Measurements from ENCODE around the gene DUS2.
"Not testable (repeated sequence)": the region's sequence is repeated elsewhere in the genome, so short reads cannot be mapped to it uniquely, and the experiment has no call there.

Gene DUS2

DNA sequence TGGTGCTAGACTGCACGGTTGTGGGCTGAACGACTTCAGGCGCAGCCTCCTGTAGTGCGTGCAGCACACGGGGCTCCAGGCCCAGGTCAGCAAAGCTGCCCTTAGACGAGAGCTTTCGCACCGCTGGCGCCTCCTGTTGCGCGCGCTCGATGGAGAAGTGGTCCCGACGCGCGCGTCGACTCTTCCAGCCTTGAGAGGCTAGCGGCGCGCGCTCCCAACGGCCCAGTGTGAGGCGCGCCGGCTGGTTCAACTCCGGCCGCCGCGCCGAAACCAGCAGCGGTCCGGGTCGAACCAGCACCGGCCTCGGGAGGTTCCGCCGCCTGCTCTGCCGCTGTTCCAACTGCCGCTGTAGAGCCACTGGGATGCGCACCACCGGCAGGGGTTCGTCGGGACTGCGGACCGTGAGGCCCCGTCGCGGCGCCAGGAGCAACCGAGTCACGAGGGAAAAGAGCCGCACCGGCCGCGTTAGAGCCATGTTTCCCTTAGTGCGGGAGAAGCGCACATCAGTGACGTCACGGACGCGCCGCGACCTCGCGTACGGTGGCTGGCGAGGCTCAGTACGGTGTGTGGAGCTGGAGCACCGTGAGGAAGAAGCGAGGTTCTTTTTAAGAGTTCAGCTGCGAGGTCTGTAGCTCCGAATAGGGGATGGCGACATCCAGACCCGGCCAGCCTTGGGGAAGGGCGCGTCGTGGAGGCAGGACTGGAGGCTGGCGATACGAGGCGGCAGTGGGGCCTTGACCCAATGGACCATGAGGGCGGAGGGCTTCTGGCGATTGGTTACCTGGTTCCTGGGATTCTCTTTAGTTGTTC is at the start of gene DUS2, which contains the start of gene DDX28:
TSS of gene DUS2 (plus strand) at position 557 of the 810 bp plus-strand sequence. CDS start 14,740 bp downstream, outside the sequence.
TSS of gene DDX28 (minus strand) at position 505 of the 810 bp plus-strand sequence. CDS start at position 475, 30 bp downstream.
- DNase-seq (ENCODE audit: low read depth), result peak; percentile 89

DNA sequence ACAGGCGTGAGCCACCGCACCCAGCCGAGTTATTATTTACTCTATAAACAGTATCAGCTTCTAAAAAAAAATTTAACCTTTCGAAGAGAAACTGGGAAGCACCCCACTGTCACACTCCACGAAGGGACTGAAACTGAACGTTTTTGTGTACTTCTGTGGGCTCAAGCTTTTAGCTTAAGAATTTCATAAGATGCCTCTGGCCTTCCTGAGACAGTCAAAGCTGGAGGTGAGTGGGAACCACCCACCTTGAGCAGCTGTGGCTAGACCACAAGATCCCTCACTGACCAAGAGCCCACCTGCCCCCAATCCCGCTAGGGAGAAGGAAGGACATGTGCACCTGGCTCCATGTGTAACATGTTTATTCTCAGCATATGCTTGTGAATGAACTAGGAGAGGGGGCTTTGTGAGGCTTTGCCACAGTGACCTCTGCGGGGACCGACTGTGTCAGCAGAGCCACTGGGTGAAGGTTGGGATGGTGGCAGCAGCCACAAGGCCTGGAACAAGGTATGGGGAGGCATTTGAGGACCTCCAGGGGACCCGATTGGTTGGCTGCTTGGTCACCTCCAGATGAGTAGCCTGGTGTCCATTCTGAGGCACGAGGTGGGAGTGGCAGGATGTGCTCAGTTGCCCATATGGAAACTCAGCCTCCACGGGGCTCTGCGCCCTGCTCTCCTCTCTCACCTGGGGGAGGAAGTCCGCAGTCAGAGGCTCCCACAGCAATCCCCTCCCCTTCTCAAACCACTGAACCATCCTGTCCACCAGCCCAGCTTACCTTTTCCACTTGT is 47.6 kb upstream of the DUS2 start:
- no peak for DNase-seq (ENCODE audit: low read depth)

DNA sequence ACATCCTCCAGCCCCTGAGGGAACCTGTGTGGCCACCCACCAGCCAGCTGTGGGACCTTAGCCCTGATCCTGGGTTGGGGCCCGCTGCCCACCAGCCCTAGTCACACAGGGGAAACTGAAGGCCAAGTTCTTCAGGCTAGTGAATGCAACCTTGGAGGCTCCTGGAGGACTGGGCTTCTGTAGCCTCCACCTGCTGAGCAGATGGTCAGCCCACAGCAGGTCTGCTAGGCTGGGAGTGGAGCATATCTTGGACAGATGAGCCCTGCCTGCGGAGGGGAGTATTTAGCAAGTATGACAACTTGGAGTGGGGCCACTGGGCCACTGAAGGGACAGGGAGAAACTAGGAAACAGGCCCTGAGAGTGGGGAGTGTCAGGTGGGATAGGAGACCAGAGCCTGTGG is 46.9 kb upstream of the DUS2 start:
- no peak for DNase-seq (ENCODE audit: low read depth)

DNA sequence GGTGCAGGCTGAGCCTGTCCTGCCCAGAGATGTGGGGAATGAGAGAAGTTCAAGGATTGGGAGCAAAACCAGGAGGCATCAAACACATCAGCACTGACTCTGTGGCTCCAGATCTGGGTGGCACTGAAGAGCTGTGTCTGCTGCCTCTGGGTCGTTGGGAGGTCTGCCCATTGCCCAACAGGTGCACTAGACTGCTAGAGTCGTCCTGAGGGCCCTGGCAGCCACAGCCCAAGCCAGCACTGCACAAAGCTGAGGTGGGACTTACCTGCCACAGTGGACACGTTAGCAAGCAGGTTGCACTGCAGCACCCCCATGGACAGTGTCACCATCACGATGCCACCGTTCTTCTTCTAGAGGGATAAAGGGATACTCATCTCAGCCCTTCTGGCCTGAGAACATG is 46.1 kb upstream of the DUS2 start:
- no peak for DNase-seq (ENCODE audit: low read depth)

DNA sequence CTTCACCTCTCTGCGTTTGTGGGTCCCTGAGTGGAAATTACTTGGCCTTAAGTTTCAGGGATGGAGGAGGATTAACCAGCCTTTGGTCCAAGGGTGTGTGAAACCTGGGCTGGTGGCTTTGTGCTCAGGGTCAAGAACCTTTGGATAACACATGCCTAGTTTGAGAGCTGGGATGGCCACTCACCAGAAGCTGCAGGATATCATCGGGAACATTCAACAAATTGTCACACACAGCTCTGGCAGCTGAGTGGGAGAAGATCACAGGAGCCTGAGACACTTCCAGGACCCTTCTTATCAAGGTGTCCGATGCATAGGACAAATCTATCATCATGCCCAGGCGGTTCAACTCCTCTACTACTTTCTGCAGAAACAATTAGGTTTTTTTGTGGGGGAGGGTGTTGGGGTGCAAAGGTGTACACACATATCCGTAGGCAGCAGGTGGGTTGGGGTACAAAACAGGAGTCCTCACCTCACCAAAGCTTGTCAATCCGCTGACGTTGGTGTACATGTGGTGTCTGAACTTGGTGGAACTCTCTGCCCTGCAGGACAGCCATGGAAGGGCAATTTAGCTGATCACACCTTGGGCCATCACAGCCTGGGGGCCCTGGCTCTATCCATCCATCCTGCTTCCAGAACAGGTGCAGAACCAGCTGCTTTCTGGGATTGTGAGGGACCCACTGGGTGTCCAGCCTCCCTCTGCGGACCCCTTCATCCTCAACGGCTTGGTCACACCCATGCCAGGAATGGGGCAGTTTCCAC is 45.4 kb upstream of the DUS2 start:
- no peak for DNase-seq (ENCODE audit: low read depth)

DNA sequence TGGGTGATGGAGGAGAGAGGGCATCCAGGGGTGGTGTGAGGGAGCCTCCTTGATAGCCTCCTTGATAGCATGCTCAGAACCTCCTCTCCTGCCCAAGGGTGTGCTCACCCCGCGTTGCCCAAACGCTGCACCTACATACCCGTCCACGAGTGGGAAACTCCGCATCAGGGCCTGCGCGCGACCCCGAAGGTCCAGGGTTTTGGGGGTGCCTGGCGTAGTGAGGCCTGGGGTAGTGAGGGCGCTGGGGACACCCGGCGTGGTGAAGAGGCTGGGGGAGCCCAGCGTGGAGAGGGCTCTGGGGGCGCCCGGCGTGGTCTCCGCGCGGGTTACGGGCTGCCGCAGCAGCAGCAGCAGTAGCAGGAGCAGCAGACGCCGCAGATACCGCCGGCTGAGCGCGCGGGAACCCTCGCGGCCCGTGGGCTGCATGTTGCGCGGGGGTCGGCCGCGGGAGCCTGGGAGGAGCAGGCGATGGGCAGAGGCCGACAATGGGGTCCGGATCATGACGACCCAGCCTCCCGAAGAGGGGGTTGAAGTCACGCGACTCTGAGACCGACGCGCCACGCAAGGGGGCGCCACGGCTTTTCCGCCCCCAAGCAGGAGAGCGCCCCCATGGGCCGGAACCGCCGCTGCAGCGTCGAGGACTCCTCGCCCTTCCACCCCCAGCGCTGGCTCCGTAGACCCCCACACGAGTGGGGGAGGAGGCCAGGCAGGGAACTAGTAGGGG is 43.0 kb upstream of the DUS2 start, which contains the start of gene DPEP3:
TSS of gene DPEP3 (minus strand) at position 545 of the 724 bp plus-strand sequence. CDS start at position 426, 119 bp downstream.
- DNase-seq (ENCODE audit: low read depth), result no peak

DNA sequence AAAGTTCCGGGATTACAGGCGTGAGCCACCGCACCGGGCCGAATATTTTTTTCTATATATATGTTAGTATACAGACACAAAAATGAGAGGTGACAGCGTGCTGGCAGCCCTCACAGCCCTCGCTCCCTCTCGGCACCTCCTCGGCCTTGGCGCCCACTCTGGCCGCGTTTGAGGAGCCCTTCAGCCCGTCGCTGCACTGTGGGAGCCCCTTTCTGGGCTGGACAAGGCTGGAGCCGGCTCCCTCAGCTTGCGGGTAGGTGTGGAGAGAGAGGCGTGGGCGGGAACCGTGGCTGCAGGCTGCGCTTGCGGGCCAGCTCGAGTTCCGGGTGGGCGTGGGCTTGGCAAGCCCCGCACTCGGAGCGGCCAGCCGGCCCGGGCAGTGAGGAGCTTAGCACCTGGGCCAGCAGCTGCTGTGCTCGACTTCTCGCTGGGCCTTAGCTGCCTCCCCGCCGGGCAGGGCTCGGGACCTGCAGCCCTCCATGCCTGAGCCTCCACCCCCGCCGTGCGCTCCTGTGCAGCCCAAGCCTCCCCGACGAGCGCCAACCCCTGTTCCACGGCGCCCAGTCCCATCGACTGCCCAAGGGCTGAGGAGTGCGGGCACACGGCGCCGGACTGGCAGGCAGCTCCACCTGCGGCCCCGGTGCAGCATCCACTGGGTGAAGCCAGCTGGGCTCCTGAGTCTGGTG is 40.9 kb upstream of the DUS2 start:
- DNase-seq (ENCODE audit: low read depth), result no peak

DNA sequence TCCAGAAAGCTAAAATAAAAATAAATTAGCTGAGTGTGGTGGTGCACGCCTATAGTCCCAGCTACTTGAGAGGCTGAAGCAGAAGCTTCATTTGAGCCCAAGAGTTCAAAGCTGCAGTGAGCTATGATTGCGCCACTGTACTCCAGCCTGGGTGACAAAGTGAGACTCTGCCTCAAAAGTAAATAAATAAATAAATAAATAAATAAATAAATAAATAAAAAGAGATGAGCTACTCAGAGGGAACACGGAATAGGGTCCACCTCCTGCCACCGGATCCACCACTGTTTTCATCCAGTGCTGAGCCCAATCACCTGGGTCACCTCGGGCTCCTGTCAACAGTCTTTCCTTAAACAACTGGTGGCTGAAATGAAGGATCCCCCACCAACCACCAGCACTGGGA is 36.1 kb upstream of the DUS2 start:
- no peak for DNase-seq (ENCODE audit: low read depth)

DNA sequence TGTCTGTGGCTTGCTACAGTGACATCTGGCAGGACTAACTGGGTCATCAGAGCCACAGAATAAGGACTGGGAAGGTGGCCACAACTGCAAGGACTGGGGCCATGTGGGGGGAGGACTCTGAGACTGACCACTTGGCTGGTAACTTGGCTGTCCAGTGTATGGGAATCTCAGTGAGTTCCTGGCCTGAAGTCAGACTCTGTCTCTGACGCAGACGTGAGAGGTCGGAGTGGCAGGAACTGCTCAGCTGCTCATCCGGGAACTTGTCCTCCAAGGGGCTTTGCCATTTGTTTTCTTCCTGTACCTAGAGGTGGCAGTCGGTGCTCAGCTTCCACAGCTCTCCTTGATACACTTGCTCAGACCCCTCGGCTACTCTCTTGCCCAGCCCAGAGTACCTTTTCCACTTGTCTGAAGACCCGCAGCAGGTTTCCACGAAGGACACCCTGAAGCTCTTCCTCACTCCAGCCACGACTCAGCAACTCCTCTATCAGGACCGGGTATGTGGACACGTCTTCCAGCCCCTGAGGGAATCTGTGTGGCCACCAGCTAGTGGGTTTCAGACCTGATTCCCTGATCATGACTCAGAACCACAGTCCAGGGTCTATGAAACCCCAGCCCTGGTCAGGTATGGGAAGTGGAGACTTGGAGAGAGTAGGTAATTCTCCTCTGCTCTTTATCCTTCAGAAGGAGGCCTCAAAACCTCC is 35.5 kb upstream of the DUS2 start:
- DNase-seq (ENCODE audit: low read depth), result no peak

DNA sequence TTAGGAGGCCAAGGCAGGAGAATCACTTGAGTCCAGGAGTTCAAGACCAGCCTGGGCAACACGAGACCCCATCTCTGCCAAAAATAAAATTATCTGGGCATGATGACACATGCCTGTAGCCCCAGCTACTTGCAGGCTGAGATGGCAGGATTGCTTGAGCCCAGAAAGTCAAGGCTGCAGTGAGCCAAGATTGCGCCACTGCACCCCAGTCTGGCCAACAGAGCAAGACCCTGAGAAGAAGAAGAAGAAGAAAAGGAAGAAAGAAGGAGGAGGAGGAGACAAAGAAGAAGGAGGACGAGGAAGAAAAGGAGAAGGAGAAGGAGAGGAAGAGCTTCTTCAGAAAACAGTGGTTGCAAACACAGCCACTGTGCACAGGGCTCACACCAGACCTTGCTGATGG is 34.4 kb upstream of the DUS2 start:
- DNase-seq (ENCODE audit: low read depth), result no peak

DNA sequence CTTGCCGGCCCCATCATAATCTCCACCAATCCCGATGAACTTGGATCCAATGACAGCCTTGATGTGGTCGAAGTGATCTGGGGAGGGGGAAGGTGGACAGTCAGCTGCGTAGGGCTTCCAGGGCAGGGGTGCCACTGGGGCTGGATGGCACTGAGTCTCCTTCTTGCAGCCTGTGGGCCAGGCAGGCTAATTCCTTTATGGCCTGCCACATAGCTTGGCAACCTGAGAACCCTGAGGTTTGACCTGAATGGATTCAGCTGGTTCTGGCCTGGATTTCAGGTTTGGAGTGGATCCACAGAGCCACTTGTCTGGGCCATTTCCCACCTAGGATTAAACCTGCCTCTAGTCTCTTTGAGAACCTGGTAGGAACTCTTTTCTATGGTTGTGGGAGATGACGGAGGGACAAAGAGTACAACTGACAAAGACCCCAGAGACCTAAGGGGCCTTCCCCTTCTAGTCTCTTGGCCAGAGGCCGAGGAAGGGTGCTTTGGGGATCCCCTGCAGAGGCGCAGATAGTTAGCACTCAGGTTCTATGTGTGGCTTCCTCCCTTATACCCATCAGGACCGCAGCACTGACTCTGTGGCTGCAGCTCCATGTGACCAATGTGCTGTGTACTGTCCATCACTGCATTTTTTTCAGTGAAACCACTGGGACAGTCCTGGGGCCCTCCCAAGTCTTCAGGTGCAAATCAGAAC is 33.6 kb upstream of the DUS2 start:
- DNase-seq (ENCODE audit: low read depth), result no peak

DNA sequence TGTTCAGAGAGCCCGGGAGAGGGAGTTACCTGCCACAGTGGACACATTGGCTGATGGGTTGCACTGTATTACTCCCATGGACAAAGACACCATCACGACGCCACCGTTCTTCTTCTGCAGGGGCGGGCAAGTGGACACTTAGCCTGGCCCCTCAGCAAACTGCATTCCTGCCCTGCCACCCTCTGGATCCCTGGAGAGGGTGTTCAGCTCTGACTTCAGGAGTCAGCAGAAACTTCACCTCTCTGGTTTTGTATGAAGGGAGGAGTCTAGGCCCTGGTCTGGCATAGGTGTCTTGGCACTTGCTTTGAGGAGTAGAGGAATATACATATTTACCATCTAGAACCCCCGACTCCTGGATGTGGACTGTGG is 33.1 kb upstream of the DUS2 start:
- no peak for DNase-seq (ENCODE audit: low read depth)

DNA sequence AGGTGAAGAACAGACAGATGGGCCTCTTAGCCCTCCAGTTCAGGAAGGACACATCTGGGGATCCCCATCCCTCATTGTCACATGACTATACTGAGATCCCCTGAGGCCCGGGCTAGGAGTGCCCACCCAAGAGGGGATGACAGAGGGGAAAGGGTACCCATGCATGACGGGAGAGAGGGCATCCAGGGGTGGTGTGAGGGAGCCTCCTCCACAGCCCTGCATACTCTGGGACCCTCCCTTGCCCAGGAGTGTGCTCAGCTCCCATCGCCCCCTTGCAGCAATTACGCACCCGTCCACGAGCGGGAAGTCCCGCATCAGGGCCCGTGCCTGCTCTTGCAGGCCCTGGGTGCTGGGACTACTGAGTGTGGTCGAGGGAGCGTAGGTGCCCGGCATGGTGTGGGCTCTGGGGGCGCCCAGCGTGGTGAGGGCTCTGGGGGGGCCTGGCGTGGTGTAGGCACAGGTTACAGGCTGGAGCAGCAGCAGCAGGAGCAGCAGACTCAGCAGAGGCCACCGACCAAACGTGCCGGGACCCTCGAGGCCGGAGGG is 30.4 kb upstream of the DUS2 start:
- no peak for DNase-seq (ENCODE audit: low read depth)

DNA sequence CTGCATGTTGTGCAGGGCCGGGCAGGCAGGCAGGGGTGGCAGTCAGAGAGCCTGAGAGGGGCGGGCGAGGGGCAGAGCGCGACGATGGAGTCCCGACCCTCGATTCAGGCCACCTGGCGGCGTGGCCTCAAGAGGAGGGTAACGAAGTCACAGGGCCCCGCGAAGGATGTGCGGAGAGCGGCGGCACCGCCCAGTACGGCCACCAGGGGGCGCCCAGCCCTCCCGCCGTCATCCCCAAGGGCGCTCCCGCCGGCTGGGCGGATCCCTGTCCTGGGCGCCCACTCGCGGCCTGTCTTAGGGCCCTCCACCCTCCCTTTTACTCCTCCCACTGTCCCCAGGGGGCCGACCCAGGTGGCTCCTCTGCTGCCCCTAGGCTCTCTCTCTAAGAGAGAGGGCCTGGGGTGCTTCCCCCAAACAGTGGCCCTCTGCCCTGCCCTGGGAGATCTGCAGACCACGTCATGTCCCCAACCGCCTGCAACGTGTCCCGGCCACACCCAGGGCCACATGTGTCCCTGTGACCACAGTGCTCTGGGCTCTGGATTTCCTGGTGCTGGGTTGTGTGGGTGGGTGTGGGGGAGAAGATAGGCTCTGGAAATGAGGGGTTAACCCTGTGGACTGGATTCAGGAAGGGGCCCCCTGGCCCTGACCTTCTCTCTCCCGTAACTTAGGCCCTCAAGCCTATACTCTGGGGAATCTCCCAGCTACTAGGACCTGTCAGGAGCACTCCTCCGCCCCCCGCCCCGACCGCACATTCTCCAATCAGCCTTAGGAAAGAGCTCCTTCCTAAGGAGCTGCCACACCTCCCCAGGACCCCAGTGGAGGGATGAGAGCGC is 29.7 kb upstream of the DUS2 start:
- DNase-seq (ENCODE audit: low read depth), result peak; percentile 67

DNA sequence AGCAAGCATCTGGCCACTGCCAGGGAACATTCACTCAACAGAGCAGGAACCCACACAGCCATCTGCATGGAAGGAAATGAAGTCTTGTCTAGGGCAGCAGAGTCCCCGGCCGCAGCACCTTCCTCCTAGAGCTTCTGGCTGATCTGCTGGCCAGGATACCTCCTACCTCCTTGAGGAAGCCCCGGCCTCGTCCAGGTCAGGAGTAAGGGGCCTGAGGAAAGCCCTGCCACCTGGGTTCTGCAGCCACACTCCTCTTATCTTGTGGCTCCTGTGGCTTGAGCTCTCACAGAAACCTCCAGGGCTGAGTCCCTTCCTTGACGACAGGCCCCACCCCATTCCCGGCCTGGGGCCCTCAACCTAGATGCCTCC is 29.1 kb upstream of the DUS2 start:
- not testable (repeated sequence) for DNase-seq (ENCODE audit: low read depth)

DNA sequence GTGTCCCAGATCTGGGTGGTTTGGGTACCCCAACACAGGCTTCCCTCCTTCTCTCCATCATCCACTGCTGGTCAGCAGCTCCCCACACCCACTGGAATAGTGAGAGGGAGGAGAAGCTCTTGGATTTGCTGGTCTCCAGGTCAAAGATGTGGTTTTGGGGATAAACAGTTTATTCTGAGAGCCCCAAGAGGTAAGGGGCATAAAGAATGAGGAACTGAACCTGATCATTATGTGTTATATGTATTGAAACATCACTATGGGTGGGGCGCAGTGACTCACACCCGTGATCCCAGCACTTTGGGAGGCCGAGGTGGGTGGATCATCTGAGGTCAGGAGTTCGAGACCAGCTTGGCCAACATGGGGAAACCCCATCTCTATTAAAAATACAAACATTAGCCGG is 27.7 kb upstream of the DUS2 start:
- DNase-seq (ENCODE audit: low read depth), result no peak

DNA sequence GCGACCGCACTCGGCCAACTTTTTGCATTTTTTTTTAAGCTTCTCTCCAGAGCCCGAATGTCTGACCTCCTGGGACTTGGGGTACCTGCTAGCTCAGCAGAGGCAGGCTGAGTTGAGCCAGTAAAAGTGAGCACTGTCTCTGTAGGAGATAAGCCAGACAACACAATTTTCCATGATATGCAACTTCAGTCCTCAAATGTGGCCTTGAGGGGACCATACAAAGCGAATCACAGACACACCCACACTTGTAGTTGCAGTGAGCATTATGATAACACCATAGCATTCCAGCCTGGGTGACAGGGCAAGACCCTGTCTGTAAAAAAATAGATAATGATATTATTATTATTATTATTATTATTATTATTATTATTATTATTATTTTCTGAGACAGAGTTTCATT is 26.4 kb upstream of the DUS2 start:
- no peak for DNase-seq (ENCODE audit: low read depth)

DNA sequence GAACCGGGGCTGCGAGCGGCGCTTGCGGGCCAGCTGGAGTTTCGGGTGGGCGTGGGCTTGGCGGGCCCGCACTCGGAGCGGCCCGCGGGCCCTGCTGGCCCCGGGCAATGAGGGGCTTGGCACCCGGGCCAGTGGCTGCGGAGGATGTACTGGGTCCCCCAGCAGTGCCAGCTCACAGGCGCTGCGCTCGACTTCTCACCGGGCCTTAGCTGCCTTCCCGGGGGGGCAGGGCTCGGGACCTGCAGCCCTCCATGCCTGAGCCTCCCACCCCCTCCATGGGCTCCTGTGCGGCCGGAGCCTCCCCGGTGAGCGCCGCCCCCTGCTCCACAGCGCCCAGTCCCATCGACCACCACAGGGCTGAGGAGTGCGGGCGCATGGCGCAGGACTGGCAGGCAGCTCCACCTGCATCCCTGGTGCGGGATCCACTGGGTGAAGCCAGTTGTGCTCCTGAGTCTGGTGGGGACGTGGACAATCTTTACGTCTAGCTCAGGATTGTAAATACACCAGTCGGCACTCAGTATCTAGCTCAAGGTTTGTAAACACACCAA is 24.8 kb upstream of the DUS2 start:
- not testable (repeated sequence) for DNase-seq (ENCODE audit: low read depth)
